DND-41 (cell line): ENCODE data around the gene SLC22A15.
"Not testable (repeated sequence)": the region's sequence is repeated elsewhere in the genome, so short reads cannot be mapped to it uniquely, and the experiment has no call there.

Experiments
- ATAC-seq: fragments of 200-7000 bp; cut with Tn5 transposase; 3 replicates; pipeline ENCODE4 v1.9.1; 2021; ENCODE audit warnings: low read depth; ENCODE audit not compliant: insufficient read depth
- DNase-seq: peaks from one replicate; pipeline ENCODE4 v3.0.0-alpha.2; 2020
- H2AFZ ChIP-seq: 2 replicates; pipeline ENCODE4 v1.6.0; 2012; ENCODE audit warnings: low read depth, low read length
- H3K27ac ChIP-seq: 2 replicates; pipeline ENCODE4 v1.5.1; 2012; ENCODE audit warnings: low read length, inconsistent platforms
- H3K27me3 ChIP-seq: fragments of 200-600 bp; sonication (generic); 2 replicates; pipeline ENCODE4 v1.6.0; 2012; ENCODE audit warnings: low read length, mild to moderate bottlenecking, inconsistent platforms; ENCODE audit not compliant: insufficient read depth, poor library complexity
- H3K36me3 ChIP-seq: 2 replicates; pipeline ENCODE4 v1.5.1; 2012; ENCODE audit warnings: low read length, inconsistent platforms; ENCODE audit not compliant: insufficient read depth
- H3K4me1 ChIP-seq: 2 replicates; pipeline ENCODE4 v1.5.1; 2012; ENCODE audit warnings: mild to moderate bottlenecking, low read length; ENCODE audit not compliant: insufficient read depth
- H3K4me2 ChIP-seq: 2 replicates; pipeline ENCODE4 v1.6.0; 2012; ENCODE audit warnings: mild to moderate bottlenecking, moderate library complexity, low read length, inconsistent platforms; ENCODE audit not compliant: insufficient read depth
- H3K4me3 ChIP-seq, 2 experiments: fragments of 200-600 bp in 1 of 2; shearing (Covaris generic) in 1 of 2; 2 replicates each; pipeline ENCODE4 v1.5.1; 2012 to 2016; ENCODE audit warnings: inconsistent platforms in 2 of 2, low read length in 2 of 2, mild to moderate bottlenecking in 2 of 2, low read depth in 1 of 2, moderate library complexity in 1 of 2
- H3K79me2 ChIP-seq: 2 replicates; pipeline ENCODE4 v1.6.0; 2012; ENCODE audit warnings: low read length, inconsistent platforms; ENCODE audit not compliant: insufficient read depth
- H3K9ac ChIP-seq: 2 replicates; pipeline ENCODE4 v1.6.0; 2012; ENCODE audit warnings: low read depth, mild to moderate bottlenecking, inconsistent platforms, low read length, moderate library complexity
- H3K9me3 ChIP-seq: 2 replicates; pipeline ENCODE4 v1.5.1; 2012; ENCODE audit warnings: low read length, moderate library complexity, mild to moderate bottlenecking, inconsistent platforms; ENCODE audit not compliant: insufficient read depth, severe bottlenecking
- H4K20me1 ChIP-seq: 2 replicates; pipeline ENCODE4 v1.6.0; 2012; ENCODE audit warnings: low read length; ENCODE audit not compliant: insufficient read depth
- CTCF ChIP-seq: IDR thresholded peaks from 2 replicates; pipeline ENCODE4 v1.5.1; 2012; ENCODE audit warnings: borderline replicate concordance, low read length, moderate library complexity, mild to moderate bottlenecking; ENCODE audit not compliant: poor library complexity, severe bottlenecking; ENCODE audit errors: extremely low read depth
- EZH2 ChIP-seq: IDR thresholded peaks from 3 replicates; pipeline ENCODE4 v1.6.1; 2012; ENCODE audit warnings: borderline replicate concordance, low read depth, mild to moderate bottlenecking, moderate library complexity, low read length, inconsistent platforms; ENCODE audit not compliant: severe bottlenecking

Gene SLC22A15

GRCh38 chr1:115987623-115988022 lies 11.3 kb downstream of the SLC22A15 start:
- ATAC-seq (no peak), DNase-seq (no peak)
- H3K9me3 ChIP-seq: no peaks in the 10 kb centered on the region
- no peak overlapping the region for H3K27ac ChIP-seq
- TF ChIP-seq EZH2: no peak
- no peak for TF ChIP-seq CTCF
- H3K79me2 ChIP-seq: no peaks in the 10 kb centered on the region
- no peaks in the 10 kb centered on the region for H3K4me1 ChIP-seq
- H3K4me3 ChIP-seq: no peak overlapping the region
- H3K36me3 ChIP-seq: no peaks in the 10 kb centered on the region
- H3K4me2 ChIP-seq: no peak overlapping the region
- no peaks in the 10 kb centered on the region for H4K20me1 ChIP-seq
- H3K27me3 ChIP-seq: no peaks in the 10 kb centered on the region
- no peak overlapping the region for H2AFZ ChIP-seq
- no peak overlapping the region for H3K9ac ChIP-seq

GRCh38 chr1:115988953-115989352 lies 12.6 kb downstream of the SLC22A15 start:
- Histone ChIP-seq H3K4me2 (no peak overlapping the region), H3K27ac (no peak overlapping the region), H3K4me1 (no peaks in the 10 kb centered on the region), H3K9me3 (no peaks in the 10 kb centered on the region), H3K79me2 (no peaks in the 10 kb centered on the region), H3K4me3 (no peak overlapping the region), H3K9ac (no peak overlapping the region), H3K27me3 (no peaks in the 10 kb centered on the region), H4K20me1 (no peaks in the 10 kb centered on the region), H3K36me3 (no peaks in the 10 kb centered on the region), H2AFZ (no peak overlapping the region)
- ATAC-seq (no peak), DNase-seq (no peak)
- TF ChIP-seq CTCF (no peak), EZH2 (no peak)

GRCh38 chr1:115989699-115990098 lies 13.4 kb downstream of the SLC22A15 start:
- TF ChIP-seq CTCF (no peak), EZH2 (no peak)
- no peaks in the 10 kb centered on the region for H3K9me3 ChIP-seq
- H3K4me1 ChIP-seq: no peaks in the 10 kb centered on the region
- no peak overlapping the region for H3K4me2 ChIP-seq
- H3K9ac ChIP-seq: no peak overlapping the region
- H4K20me1 ChIP-seq: no peaks in the 10 kb centered on the region
- no peaks in the 10 kb centered on the region for H3K36me3 ChIP-seq
- H3K27ac ChIP-seq: no peak overlapping the region
- DNase-seq (no peak), ATAC-seq (no peak)
- no peak overlapping the region for H2AFZ ChIP-seq
- H3K27me3 ChIP-seq: no peaks in the 10 kb centered on the region
- H3K4me3 ChIP-seq: no peak overlapping the region
- H3K79me2 ChIP-seq: no peaks in the 10 kb centered on the region

GRCh38 chr1:115991909-115992308 lies 15.6 kb downstream of the SLC22A15 start:
- Histone ChIP-seq H4K20me1 (no peaks in the 10 kb centered on the region), H3K79me2 (no peaks in the 10 kb centered on the region), H3K4me2 (no peak overlapping the region), H3K4me1 (no peaks in the 10 kb centered on the region), H3K27me3 (no peaks in the 10 kb centered on the region), H3K9ac (no peak overlapping the region), H3K27ac (no peak overlapping the region), H2AFZ (no peak overlapping the region), H3K4me3 (no peak overlapping the region), H3K9me3 (no peaks in the 10 kb centered on the region), H3K36me3 (no peaks in the 10 kb centered on the region)
- ATAC-seq (no peak), DNase-seq (no peak)
- TF ChIP-seq EZH2: no peak
- TF ChIP-seq CTCF: no peak

GRCh38 chr1:115997921-115998320 lies 21.6 kb downstream of the SLC22A15 start:
- H3K4me3 ChIP-seq, H3K79me2 ChIP-seq, H3K36me3 ChIP-seq, H3K4me2 ChIP-seq, H3K27ac ChIP-seq, ATAC-seq, H3K4me1 ChIP-seq, H2AFZ ChIP-seq, H4K20me1 ChIP-seq, H3K9me3 ChIP-seq, H3K27me3 ChIP-seq, H3K9ac ChIP-seq, DNase-seq: not testable (repeated sequence)
